GM23248 (cell line): ENCODE measurements around the gene PLCH2.

ENCODE experiments used
- EZH2 ChIP-seq: fragments of 200-600 bp; sonication (generic); IDR thresholded peaks from 2 replicates; pipeline ENCODE4 v1.6.1; 2018; ENCODE audit warnings: antibody characterized with exemption, mild to moderate bottlenecking; ENCODE audit not compliant: insufficient read depth, poor library complexity, severe bottlenecking
- EZH2phosphoT487 ChIP-seq: fragments of 200-600 bp; sonication (generic); IDR thresholded peaks from 2 replicates; pipeline ENCODE4 v1.6.1; 2018; ENCODE audit warnings: antibody characterized with exemption, moderate library complexity, mild to moderate bottlenecking, low read depth; ENCODE audit not compliant: insufficient read depth

- TF ChIP-seq EZH2 (no peak), EZH2phosphoT487 (no peak)
These were observed 33.5 kb downstream of the PLCH2 start for GRCh38 chr1:2509589-2509988.
